ENCODE results near the gene NGB.

DNA sequence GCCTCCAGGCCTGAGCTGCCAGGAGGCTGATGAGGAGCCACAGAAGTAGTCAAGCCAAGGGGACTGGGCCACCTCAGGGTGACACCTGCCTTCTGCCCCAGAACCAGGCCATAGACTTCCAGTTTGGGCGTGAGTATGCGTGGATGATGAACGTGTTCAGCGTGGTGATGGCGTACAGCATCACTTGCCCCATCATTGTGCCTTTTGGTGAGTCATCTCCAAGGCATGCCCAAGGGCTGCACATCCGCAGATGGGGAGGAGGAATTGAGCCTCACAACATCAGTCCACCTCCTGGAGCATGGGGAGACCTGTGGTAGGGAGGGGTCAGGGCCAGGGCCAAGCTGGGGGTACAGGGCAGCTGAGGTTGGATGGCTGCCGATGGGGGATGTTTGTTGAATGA is 22.3 kb downstream of the NGB start:
- no peak for TF ChIP-seq EZH2 (IDR thresholded peaks at IDR 0.05; ENCODE audit: borderline replicate concordance, low read length)
- TF ChIP-seq, protein P1, sequence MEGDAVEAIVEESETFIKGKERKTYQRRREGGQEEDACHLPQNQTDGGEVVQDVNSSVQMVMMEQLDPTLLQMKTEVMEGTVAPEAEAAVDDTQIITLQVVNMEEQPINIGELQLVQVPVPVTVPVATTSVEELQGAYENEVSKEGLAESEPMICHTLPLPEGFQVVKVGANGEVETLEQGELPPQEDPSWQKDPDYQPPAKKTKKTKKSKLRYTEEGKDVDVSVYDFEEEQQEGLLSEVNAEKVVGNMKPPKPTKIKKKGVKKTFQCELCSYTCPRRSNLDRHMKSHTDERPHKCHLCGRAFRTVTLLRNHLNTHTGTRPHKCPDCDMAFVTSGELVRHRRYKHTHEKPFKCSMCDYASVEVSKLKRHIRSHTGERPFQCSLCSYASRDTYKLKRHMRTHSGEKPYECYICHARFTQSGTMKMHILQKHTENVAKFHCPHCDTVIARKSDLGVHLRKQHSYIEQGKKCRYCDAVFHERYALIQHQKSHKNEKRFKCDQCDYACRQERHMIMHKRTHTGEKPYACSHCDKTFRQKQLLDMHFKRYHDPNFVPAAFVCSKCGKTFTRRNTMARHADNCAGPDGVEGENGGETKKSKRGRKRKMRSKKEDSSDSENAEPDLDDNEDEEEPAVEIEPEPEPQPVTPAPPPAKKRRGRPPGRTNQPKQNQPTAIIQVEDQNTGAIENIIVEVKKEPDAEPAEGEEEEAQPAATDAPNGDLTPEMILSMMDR (IDR thresholded peaks at IDR 0.05; ENCODE audit: low read length): no peak
